HCT116 (cell line): ENCODE results near the gene TTC1. TPM values are rescaled to one million over a fixed set of nuclear protein-coding genes. Genes with fewer than 3 reads are reported as not detected.
"Not testable (repeated sequence)": the region's sequence is repeated elsewhere in the genome, so short reads cannot be mapped to it uniquely, and the experiment has no call there.

Experiments
- ATAC-seq: fragments of 200-7000 bp; cut with Tn5 transposase; 2 replicates; pipeline ENCODE4 v1.9.1; 2020; ENCODE audit warnings: mild to moderate bottlenecking, moderate library complexity
- BruUV-seq: library from RNA; stranded (reverse); fragments of 400-500 nt; replicated peaks from 2 replicates; lab custom pipeline; 2021; lab: Mats Ljungman, UMichigan
- CTCF ChIA-PET: fragments of 300-600 bp; sonication (Branson Sonifier 250); formaldehyde crosslinking; loops from one replicate; lab custom pipeline; 2021; ENCODE audit warnings: antibody characterized with exemption; lab: Charles Lee
- POLR2A ChIA-PET: fragments of 300-600, 350-600 bp; sonication (Branson Sonifier 250); formaldehyde crosslinking; loops from one replicate; lab custom pipeline; 2021; ENCODE audit warnings: antibody characterized with exemption; lab: Charles Lee
- RAD21 ChIA-PET, 2 experiments: fragments of 300-600 bp; sonication (Branson Sonifier 250); formaldehyde crosslinking; loops; one replicate each; lab custom pipeline; 2023; ENCODE audit warnings: low total read pairs in 2 of 2; ENCODE audit not compliant: uncharacterized antibody in 2 of 2, unreplicated experiment in 2 of 2, low non-redundant PET in 1 of 2; lab: Charles Lee
- DNase-seq: peaks from one replicate; pipeline ENCODE4 v3.0.0-alpha.2; 2010; ENCODE audit warnings: low read depth, low spot score
- H2AFZ ChIP-seq: fragments of 200-600 bp; shearing (Covaris generic), sonication (generic); 2 replicates; pipeline ENCODE4 v1.6.1; 2017; ENCODE audit warnings: low read depth, mixed run types, mixed read lengths, antibody characterized with exemption, low read length; ENCODE audit not compliant: poor library complexity, severe bottlenecking
- H3K27ac ChIP-seq: 2 replicates; pipeline ENCODE4 v1.5.1; 2012; ENCODE audit warnings: low read depth, low read length
- H3K27me3 ChIP-seq: fragments of 200-600 bp; sonication (generic); 2 replicates; pipeline ENCODE4 v1.6.1; 2016; ENCODE audit warnings: mixed run types, low read length, mixed read lengths; ENCODE audit not compliant: insufficient read depth
- H3K36me3 ChIP-seq, 2 experiments: fragments of 200-500 bp in 1 of 2; fragments of 200-600 bp in 1 of 2; sonication (Bioruptor generic) in 1 of 2; sonication (generic) in 1 of 2; 2 replicates each; pipeline versions ENCODE4 v1.5.1 to v1.6.1; 2014 to 2016; ENCODE audit warnings: low read length in 2 of 2, inconsistent platforms in 1 of 2, mixed read lengths in 1 of 2, mixed run types in 1 of 2; ENCODE audit not compliant: insufficient read depth in 2 of 2, control insufficient read depth in 1 of 2
- H3K4me1 ChIP-seq, 2 experiments: fragments of 200-600 bp in 1 of 2; sonication (generic) in 1 of 2; 2 replicates each; pipeline versions ENCODE4 v1.5.1 to v1.6.1; 2012 to 2017; ENCODE audit warnings: low read length in 2 of 2, inconsistent platforms in 1 of 2, mild to moderate bottlenecking in 1 of 2, mixed read lengths in 1 of 2, mixed run types in 1 of 2, moderate library complexity in 1 of 2; ENCODE audit not compliant: insufficient read depth in 2 of 2, control insufficient read depth in 1 of 2
- H3K4me2 ChIP-seq: fragments of 200-600 bp; sonication (generic); 2 replicates; pipeline ENCODE4 v1.6.1; 2017; ENCODE audit warnings: mixed run types, low read length, mixed read lengths
- H3K4me3 ChIP-seq, 2 experiments: fragments of 200-600 bp in 1 of 2; sonication (generic) in 1 of 2; replicated peaks in 1 of 2; 2 replicates each; pipeline ENCODE4 v1.5.1; 2011 to 2016; ENCODE audit warnings: low read length in 2 of 2, control low read depth in 1 of 2, low read depth in 1 of 2, mild to moderate bottlenecking in 1 of 2, mixed read lengths in 1 of 2, mixed run types in 1 of 2
- H3K79me2 ChIP-seq: fragments of 200-600 bp; sonication (generic); 2 replicates; pipeline ENCODE4 v1.6.1; 2017; ENCODE audit warnings: mild to moderate bottlenecking, mixed run types, low read length, moderate library complexity, mixed read lengths; ENCODE audit not compliant: insufficient read depth
- H3K9ac ChIP-seq: fragments of 200-600 bp; sonication (generic); 2 replicates; pipeline ENCODE4 v1.6.1; 2016; ENCODE audit warnings: low read length, mixed read lengths
- H3K9me2 ChIP-seq: fragments of 200-600 bp; sonication (generic), shearing (Covaris generic); 2 replicates; pipeline ENCODE4 v1.6.1; 2017; ENCODE audit warnings: mixed run types, mild to moderate bottlenecking, moderate library complexity; ENCODE audit not compliant: insufficient read depth
- H3K9me3 ChIP-seq, 2 experiments: fragments of 200-500 bp in 1 of 2; fragments of 200-600 bp in 1 of 2; sonication (Bioruptor generic) in 1 of 2; sonication (generic) in 1 of 2; 2 replicates each; pipeline ENCODE4 v1.6.1; 2014 to 2017; ENCODE audit warnings: low read length in 2 of 2, mixed read lengths in 2 of 2, inconsistent platforms in 1 of 2, low read depth in 1 of 2, mild to moderate bottlenecking in 1 of 2, mixed run types in 1 of 2, moderate library complexity in 1 of 2; ENCODE audit not compliant: control insufficient read depth in 1 of 2, insufficient read depth in 1 of 2
- H4K20me1 ChIP-seq: fragments of 200-600 bp; sonication (generic), shearing (Covaris generic); 2 replicates; pipeline ENCODE4 v1.6.1; 2017; ENCODE audit warnings: mixed run types, mild to moderate bottlenecking, moderate library complexity; ENCODE audit not compliant: insufficient read depth
- POLR2A ChIP-seq: IDR thresholded peaks from 2 replicates; pipeline ENCODE4 v1.7.0; 2011; ENCODE audit warnings: borderline replicate concordance; ENCODE audit not compliant: insufficient read depth, insufficient read length; ENCODE audit errors: extremely low read depth
- POLR2AphosphoS5 ChIP-seq: IDR thresholded peaks from 2 replicates; pipeline ENCODE4 v1.6.1; 2011; ENCODE audit warnings: mild to moderate bottlenecking, low read depth, low read length, moderate library complexity
- SP1 ChIP-seq: IDR thresholded peaks from 2 replicates; pipeline ENCODE4 v1.6.1; 2012; ENCODE audit warnings: low read depth
- TCF7L2 ChIP-seq: IDR thresholded peaks from 2 replicates; pipeline ENCODE4 v1.7.0; 2011; ENCODE audit warnings: borderline replicate concordance, inconsistent platforms; ENCODE audit not compliant: insufficient read depth, insufficient read length; ENCODE audit errors: extremely low read depth
- ZBTB33 ChIP-seq: IDR thresholded peaks from 2 replicates; pipeline ENCODE4 v1.6.1; 2011; ENCODE audit warnings: mild to moderate bottlenecking, low read length, moderate library complexity; ENCODE audit not compliant: insufficient replicate concordance; ENCODE audit errors: extremely low read depth
- ZNF274 ChIP-seq: fragments of 200-500 bp; sonication (Bioruptor generic); IDR thresholded peaks from 2 replicates; pipeline ENCODE4 v1.6.1; 2014; ENCODE audit warnings: mild to moderate bottlenecking, low read depth, low read length, inconsistent platforms
- intact Hi-C: fragments of 100-400 bp; cut with micrococcal nuclease; formaldehyde crosslinking; loops from 2 replicates; pipeline ENCODE4 v1.10.0; 2022
- total RNA-seq: library from RNA; stranded (reverse); gene quantifications from one replicate; pipeline ENCODE4 v1.2.1, GENCODE V29; 2021; ENCODE audit not compliant: unreplicated experiment

TTC1 gene
- total RNA-seq, 1 experiment from 2014 or later, result 48.1 TPM

DNA sequence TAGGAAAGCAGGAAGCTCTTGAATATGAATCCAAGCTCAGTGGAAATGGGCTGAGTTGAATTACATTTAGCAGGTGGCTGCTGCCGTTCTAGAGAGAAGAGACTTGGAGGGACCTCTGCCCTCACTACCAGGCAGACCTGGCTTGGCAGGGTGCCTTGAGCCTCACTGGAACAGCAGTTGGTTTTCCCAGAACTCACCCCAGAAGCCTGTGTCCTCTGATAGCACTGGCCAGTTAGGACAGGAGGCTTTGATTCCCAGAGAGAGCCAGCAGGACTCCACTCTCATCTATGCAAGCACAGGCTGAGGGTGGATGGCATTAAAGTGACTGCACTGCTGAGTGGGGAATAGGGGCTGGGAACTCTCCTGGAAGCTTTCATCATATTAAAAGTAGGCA lies 55.5 kb downstream of the TTC1 start (continued):
- TF ChIP-seq TCF7L2 (no peak), POLR2A (no peak), ZBTB33 (no peak), POLR2AphosphoS5 (no peak)

- no peak overlapping the region for H3K4me2 ChIP-seq
- no peak for DNase-seq
These were observed 56.2 kb downstream of the TTC1 start for GRCh38 chr5:160064995-160065614.

GRCh38 chr5:160069120-160069519 lies 60.2 kb downstream of the TTC1 start:
- H3K4me3 ChIP-seq, BruUV-seq, ATAC-seq, RAD21 ChIA-PET, DNase-seq, POLR2A ChIA-PET, H3K4me1 ChIP-seq, H3K4me2 ChIP-seq, H3K27ac ChIP-seq, H4K20me1 ChIP-seq, H3K9me3 ChIP-seq, intact Hi-C loops, H3K9me2 ChIP-seq, H3K79me2 ChIP-seq, H2AFZ ChIP-seq, H3K9ac ChIP-seq, H3K27me3 ChIP-seq, H3K36me3 ChIP-seq: not testable (repeated sequence)
- CTCF ChIA-PET, result interaction anchor here (3.2 kb wide), 1 partner anchor 11 kb away, joined by 21 read pairs; no protein-coding TSS in a partner anchor

More at GRCh38 chr5:160064995-160065614, 56.2 kb downstream of the TTC1 start:
- H3K27ac ChIP-seq, result no peak overlapping the region
- H3K9me3 ChIP-seq, result no peaks in the 10 kb centered on the region
- peaks cover 0 to 15% of the 10 kb centered on the region in 2 experiments; a peak in 2 of 4 replicates for H3K4me1 ChIP-seq
- no peaks in the 10 kb centered on the region for H3K9me2 ChIP-seq
- H3K9ac ChIP-seq, result no peak overlapping the region
- H2AFZ ChIP-seq, result no peak overlapping the region
- H3K36me3 ChIP-seq, result peaks cover 7 to 12% of the 10 kb centered on the region in 2 experiments
- H3K4me3 ChIP-seq, result no peak overlapping the region
- no peaks in the 10 kb centered on the region for H3K27me3 ChIP-seq
- CTCF ChIA-PET, result no interaction called here
- POLR2A ChIA-PET, result no interaction called here
- intact Hi-C loops, result no loop called here
- peak; percentile 40 for TF ChIP-seq SP1
- TF ChIP-seq ZNF274, result no peak
- TF ChIP-seq, all 23 proteins: peak for 1
- ATAC-seq, result no peak
- Histone ChIP-seq H4K20me1 (no peaks in the 10 kb centered on the region; the same call in 1 of the 2 replicates), H3K79me2 (no peaks in the 10 kb centered on the region)
- RAD21 ChIA-PET, result no interaction called here
- BruUV-seq, result TSS peak; percentile 76
